GM18909 (cell line): ENCODE data around the gene TBL1Y.
"Not testable (repeated sequence)": the region's sequence is repeated elsewhere in the genome, so short reads cannot be mapped to it uniquely, and the experiment has no call there.

Experiments
- ATAC-seq: cut with Tn5 transposase; IDR thresholded peaks from one replicate; pipeline ENCODE4 v1.9.1; 2021; ENCODE audit warnings: mild to moderate bottlenecking; ENCODE audit not compliant: unreplicated experiment, poor library complexity

Gene TBL1Y

DNA sequence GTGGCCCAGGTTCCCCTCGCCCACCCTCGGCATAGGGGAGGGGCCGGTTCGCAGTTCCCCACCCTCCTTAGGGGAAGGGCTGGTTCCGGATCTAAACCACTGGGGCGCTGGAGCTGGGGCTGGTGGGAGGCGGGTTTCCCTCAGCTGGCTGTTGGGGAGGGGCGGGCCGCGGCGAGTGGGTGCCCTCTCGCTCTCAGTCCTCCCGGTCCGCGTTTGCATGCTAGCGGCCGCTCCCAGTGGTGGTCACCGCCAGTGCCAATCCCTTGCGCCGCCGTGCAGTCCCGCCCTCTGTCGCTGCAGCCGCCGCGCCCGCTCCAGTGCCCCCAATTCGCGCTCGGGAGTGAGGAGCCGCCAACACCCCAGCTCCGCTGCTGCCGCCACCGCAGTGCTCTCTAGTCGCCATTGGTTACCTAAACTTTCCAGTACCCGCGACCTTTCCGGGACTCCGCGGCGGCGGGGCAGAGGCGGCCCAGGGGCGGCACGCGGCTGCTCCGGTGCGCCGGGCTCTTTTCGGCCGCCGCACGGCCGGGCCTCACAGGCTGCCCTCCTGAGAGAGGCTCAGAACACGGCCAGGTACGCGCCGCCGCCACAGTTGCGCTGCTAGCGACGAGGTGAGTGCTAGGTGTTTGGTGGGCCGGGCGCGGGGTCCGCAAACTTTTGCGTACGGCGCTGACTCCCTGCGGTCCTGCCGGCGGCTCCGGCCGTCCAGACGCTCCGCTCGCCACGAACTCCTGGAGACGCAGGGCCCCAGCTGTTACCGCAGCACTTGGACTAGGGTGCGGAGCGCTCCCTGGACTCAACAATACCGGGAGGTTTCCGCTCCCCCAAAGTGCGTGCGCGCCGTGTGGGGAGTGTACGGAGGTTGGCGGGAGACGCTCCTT, at the start of gene TBL1Y:
TSS of gene TBL1Y (plus strand) at position 326 of the 881 bp plus-strand sequence. CDS start 114,388 bp downstream, outside the sequence.
- no peak for ATAC-seq

- ATAC-seq: no peak
Measured at GRCh38 chrY:6894496-6894895, 16.0 kb upstream of the TBL1Y start.

DNA sequence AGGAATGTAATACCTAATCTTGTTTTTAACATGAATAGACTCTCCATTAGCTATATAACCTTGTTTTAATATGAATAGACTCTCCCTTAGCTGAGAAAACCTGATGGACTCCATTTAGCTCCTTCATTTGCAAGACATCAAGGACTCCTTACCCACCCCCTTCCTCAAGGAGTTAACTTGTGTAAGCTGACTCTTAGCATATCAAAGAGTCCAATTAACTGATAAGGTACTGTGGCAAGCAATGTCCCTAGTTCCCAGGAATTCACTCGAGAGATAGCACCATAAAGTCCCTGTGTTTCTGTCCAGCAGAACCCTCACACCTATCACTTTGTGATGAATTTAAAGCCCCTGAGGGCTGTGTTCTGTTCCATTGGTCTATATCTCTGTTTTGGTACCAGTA, 15.3 kb upstream of the TBL1Y start:
- no peak for ATAC-seq

DNA sequence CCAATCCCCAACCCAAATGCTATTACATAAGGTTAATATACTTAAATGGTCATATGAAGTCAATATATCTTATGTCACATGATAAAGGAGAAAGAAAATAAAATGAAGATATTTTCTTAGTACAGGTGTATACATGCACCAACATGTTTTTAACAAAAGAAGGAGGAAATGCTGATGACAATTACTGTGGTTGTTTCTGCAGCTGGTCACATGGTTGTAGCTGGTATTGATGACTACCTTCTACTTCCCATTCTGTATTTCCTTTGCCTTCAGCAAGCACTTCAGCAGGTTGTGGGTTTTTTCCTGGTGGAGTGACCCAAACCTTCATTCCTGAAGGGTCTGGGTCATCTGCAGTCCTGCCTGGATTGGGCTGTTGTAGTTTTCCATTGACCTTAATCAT, 8.4 kb upstream of the TBL1Y start:
- not testable (repeated sequence) for ATAC-seq

- ATAC-seq: no peak
Measured at GRCh38 chrY:6907591-6907990, 2.9 kb upstream of the TBL1Y start.

- ATAC-seq: not testable (repeated sequence)
Measured at GRCh38 chrY:6908021-6908420, 2.5 kb upstream of the TBL1Y start.

DNA sequence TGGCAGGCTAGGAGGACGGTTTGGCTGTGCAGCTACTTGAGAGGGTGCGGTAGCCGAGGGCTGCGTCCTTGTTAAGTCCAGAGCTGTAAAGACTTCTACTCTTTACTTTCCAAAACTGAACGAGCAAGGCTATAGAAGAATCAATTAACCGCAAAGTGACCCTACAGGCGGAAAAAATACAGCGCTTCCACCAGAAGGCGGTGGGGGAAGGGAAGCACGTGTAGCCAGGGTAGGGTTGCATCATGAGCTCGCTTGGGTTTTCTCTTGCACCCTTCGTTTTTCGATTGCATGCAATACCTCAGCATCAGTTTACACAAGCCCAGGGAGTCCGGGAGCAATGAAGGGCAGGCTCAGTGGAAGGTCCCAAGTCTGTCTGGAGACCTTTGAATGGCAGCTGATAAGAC, 1.4 kb upstream of the TBL1Y start:
- no peak for ATAC-seq

DNA sequence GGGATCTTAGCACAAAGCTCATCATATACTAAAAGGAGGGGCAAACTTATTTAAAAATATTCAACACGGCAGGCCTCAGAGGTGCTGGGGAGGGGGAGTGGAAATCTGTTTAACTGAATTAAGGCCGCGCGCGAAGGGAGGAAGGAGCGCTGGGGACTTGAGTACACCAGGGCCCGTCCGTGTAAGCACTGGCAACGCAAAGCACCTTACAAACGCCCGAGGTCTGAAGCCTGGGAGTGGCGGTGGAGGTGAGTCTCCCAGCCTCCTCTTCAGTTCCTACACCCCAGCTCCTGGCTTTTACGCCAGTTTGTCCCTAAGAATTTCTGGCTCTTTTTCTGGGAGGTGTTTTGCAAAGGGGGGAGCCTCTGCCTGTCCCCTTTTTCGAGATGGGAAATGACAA, 641 bp upstream of the TBL1Y start:
- no peak for ATAC-seq

DNA sequence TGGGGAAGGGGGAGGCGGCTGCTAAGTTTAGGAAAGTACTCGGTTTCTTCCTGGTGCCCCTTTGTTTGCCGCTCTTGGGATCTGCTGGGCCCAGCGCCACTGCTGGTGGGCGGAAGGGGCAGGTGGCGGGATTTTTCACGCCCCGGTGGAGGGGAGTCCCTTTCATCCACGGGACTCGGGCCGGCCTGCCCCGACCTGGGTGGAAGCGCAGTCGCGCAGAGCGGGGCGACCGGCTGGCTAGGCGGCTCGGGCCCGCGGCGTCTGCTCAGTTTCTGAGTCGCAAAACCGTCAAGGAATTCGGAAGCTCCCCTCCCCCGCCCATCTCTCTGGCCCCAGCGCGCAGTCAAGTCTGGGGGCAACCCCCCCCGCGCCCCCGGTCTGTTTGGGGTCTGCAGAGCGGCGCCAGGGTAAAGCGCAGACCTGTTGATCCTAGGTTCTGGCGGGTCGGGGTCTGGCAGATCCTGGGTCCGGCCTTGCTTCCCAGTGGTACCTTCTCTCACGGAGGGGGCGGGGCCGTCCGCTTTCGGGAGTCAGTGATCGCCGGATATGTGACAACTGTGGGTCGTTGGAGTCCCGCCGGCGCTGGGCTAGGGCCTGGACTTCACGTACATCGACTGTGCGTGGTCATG, 870 bp downstream of the TBL1Y start, which contains the start of gene AMELY:
TSS of gene AMELY (minus strand) at position 500 of the 629 bp plus-strand sequence. CDS start 39,144 bp downstream, outside the sequence.
- ATAC-seq: no peak

GRCh38 chrY:6913362-6913761, 2.9 kb downstream of the TBL1Y start:
- ATAC-seq: no peak

DNA sequence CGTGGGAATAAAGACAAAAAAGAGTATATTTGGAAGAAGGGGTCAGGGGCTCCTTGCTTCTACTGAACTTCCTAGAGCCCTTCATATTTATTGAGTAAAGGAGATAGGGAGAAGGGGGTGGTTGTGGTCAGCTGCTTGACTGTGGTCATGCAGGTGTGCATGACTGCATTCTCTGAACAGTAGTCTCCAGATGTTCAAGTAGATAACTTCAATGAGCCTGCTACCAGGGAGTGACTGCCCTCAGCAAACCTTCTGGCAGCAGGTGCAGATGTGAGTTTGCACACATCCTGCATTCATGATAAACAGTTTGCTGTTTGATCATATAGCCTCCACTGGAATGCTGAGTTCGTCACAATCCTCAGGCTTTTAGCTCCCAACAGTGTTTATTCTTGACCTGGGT, 10.6 kb downstream of the TBL1Y start:
- ATAC-seq: no peak

- no peak for ATAC-seq
Measured at GRCh38 chrY:6928265-6928664, 17.8 kb downstream of the TBL1Y start.

- ATAC-seq: no peak
Measured at GRCh38 chrY:6929237-6929636, 18.7 kb downstream of the TBL1Y start.

GRCh38 chrY:6931779-6932396, 21.4 kb downstream of the TBL1Y start:
- no peak for ATAC-seq

DNA sequence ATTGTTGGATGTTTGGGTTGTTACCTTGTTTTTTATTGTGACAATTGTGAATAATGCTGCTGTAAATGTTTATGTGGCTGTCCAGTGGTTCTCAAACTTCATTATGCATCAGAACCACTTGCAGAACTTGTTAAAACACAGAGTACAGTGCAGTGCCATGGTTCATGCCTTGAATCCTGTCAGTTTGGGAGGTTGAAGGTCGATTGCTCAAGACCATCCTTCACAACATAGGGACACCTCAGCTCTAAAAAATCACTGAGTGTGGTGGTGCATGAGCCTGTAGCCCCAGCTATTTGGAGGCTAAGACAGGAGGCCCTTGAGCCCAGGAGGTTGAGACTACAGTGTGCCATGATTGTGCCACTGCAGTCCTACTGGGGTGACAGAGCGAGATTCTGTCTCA, 25.0 kb downstream of the TBL1Y start:
- ATAC-seq: no peak

- no peak for ATAC-seq
Measured at GRCh38 chrY:6947695-6948094, 37.2 kb downstream of the TBL1Y start.

DNA sequence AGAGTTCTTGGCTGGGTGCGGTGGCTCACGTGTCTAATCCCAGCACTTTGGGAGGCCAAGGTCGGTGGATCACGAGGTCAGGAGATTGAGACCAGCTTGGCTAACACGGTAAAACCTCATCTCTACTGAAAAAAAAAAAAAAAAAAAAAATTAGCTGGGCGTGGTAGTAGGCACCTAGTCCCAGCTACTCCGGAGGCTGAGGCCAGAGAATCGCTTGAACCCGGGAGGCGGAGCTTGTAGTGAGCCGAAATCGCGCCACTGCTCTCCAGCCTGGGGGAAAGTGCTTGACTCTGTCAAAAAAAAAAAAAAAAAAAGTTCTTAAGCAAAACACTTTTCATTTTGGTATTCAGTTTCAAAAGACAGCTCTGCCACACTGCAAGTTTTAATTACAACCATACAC, 37.9 kb downstream of the TBL1Y start:
- no peak for ATAC-seq

DNA sequence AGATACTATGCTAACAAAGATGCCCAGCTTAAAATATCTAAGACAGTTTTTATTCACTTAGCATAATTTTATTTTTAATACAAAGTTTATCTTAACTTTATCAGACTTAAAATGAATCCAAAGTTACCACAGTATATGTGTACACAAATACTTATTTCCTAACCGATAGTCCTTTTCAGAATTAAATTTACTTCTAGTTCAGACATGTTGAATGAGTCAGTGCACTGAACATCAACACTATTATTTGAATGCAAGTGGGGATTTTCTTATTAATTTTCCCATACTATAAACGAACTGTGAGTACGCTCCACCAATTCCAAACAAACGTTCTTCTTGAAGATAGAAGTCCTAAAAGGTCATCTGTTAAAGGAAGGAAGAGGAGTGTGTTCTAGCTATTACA, 39.5 kb downstream of the TBL1Y start:
- no peak for ATAC-seq

GRCh38 chrY:6964732-6965131, 54.2 kb downstream of the TBL1Y start:
- ATAC-seq: no peak

DNA sequence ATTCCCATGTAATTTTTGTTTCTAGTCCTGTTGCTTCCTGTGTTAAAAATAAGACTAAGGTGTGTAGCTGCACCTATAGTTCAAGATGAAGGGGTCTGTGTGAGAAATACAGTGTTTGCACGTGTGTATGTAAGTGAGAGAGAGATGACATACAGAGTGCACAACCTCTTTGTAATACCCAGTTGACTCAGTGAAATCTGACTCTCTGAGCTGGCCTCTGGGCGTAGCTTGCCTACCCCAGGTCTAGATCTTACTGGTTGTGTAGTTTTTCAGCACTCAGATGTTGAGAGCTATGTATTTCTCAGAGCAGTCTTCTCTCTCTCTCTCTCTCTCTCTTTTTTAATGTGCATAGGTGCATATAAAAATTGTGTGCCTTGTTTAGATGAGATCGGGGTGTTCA, 56.0 kb downstream of the TBL1Y start:
- ATAC-seq: no peak

DNA sequence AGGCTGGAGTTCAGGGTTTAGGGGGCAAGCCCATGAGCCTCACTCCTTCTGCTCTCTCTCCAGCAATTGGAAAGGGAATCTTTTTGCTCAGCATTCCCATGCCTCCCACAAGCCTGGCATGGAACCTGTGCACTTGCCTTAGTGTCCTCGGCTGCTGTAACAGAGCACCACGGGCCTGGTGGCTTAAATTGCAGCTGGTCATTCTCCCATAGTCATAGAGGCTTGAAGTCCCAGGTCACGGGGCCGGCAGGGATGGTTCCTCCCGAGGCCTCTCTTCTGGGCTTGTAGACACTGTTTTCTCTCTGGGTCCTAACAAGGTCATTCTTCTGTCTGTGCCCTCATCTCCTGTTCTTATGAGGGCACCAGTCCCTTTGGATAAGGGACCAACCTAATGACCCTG, 57.2 kb downstream of the TBL1Y start:
- ATAC-seq: no peak
